Parathyroid adenoma (tissue), 2 donors: ENCODE results near the gene ZNF3.
A peak's percentile ranks its signal among the peaks of the same experiment; 100 is the strongest.

Source experiments
- H2AFZ ChIP-seq: fragments of 300-600 bp; sonication (generic); one replicate; pipeline ENCODE4 v1.7.0; 2017; ENCODE audit warnings: antibody characterized with exemption, mild to moderate bottlenecking
- H3K27ac ChIP-seq: fragments of 300-600 bp; sonication (generic); one replicate; pipeline ENCODE4 v1.7.0; 2017
- H3K27me3 ChIP-seq: fragments of 300-600 bp; sonication (generic); one replicate; pipeline ENCODE4 v1.7.0; 2017; ENCODE audit warnings: low read length; ENCODE audit not compliant: control insufficient read depth, insufficient read depth
- H3K36me3 ChIP-seq: fragments of 300-600 bp; sonication (generic); one replicate; pipeline ENCODE4 v1.7.0; 2017; ENCODE audit warnings: low read length; ENCODE audit not compliant: control insufficient read depth, insufficient read depth
- H3K4me1 ChIP-seq: fragments of 300-600 bp; sonication (generic); one replicate; pipeline ENCODE4 v1.7.0; 2017; ENCODE audit warnings: control low read depth
- H3K4me2 ChIP-seq: fragments of 300-600 bp; sonication (generic); one replicate; pipeline ENCODE4 v1.7.0; 2017; ENCODE audit warnings: low read length
- H3K4me3 ChIP-seq: fragments of 300-600 bp; sonication (generic); one replicate; pipeline ENCODE4 v1.7.0; 2017; ENCODE audit warnings: low read depth, low read length
- H3K79me2 ChIP-seq: fragments of 300-600 bp; sonication (generic); one replicate; pipeline ENCODE4 v1.7.0; 2017; ENCODE audit warnings: control low read depth
- H3K9ac ChIP-seq: fragments of 300-600 bp; sonication (generic); one replicate; pipeline ENCODE4 v1.7.0; 2017; ENCODE audit warnings: mild to moderate bottlenecking
- H3K9me3 ChIP-seq: fragments of 300-600 bp; sonication (generic); one replicate; pipeline ENCODE4 v1.7.0; 2017; ENCODE audit warnings: low read length; ENCODE audit not compliant: control insufficient read depth
- TF ChIP-seq, protein P1 (sequence below): fragments of 300-600 bp; sonication (generic); IDR thresholded peaks from one replicate; pipeline ENCODE4 v1.7.0; 2017; ENCODE audit warnings: antibody characterized with exemption, mild to moderate bottlenecking
- donor health status: primary hyperparathyroidism.

The ZNF3 gene

DNA sequence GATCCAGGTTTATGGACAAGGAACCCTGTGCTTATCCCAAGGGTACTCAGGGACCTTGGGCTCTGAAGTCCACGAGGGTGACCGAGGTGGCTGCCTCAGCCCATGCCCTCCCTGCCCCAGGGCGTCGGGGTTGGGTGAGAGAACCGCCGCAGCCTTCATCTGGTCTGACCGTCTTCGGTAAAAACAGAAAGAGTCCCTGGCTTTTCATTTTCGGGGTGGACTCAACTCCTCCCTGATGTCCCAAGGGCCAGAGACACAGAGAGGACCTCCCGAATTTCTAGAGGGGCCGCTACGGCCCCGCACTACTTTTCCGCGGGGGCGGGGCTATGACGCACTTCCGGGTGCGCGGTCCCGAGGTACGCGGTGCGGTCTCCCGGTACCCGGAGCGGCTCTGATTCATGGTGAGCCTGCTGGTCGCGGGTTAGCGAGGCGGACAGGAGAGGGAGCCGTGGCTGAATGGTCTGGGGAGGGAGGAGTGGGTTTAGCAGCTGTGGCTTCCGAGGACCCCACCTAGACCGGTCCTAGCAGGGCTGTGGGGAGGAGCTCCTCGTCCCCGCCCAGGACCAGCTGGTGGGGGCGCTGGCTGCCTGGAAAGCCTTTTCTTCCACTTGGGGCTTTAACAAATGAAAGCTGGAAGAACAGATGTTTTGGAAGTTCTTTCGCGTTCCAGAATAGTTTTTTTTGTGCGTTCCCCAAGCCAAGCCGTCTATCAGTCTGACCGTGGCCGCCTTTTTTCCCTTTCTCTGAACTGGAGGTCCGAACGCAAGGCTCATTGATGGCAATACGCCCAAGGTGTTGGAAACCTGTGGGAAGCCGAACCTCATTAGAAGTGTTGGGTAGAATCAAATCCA is 31.9 kb downstream of the ZNF3 start, which contains the start of gene ZSCAN21:
TSS of gene ZSCAN21 (plus strand) at position 334 of the 851 bp plus-strand sequence. CDS start 7,233 bp downstream, outside the sequence.
- no peaks in the 10 kb centered on the region for H3K9me3 ChIP-seq
- TF ChIP-seq, protein P1, sequence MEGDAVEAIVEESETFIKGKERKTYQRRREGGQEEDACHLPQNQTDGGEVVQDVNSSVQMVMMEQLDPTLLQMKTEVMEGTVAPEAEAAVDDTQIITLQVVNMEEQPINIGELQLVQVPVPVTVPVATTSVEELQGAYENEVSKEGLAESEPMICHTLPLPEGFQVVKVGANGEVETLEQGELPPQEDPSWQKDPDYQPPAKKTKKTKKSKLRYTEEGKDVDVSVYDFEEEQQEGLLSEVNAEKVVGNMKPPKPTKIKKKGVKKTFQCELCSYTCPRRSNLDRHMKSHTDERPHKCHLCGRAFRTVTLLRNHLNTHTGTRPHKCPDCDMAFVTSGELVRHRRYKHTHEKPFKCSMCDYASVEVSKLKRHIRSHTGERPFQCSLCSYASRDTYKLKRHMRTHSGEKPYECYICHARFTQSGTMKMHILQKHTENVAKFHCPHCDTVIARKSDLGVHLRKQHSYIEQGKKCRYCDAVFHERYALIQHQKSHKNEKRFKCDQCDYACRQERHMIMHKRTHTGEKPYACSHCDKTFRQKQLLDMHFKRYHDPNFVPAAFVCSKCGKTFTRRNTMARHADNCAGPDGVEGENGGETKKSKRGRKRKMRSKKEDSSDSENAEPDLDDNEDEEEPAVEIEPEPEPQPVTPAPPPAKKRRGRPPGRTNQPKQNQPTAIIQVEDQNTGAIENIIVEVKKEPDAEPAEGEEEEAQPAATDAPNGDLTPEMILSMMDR, result peak; percentile 21
- H3K4me3 ChIP-seq, result peak within 1 kb of the TSS; percentile 93
- H3K9ac ChIP-seq, result peak within 1 kb of the TSS; percentile 20
- peak within 1 kb of the TSS; percentile 93 for H2AFZ ChIP-seq
- peaks cover 4% of the 10 kb centered on the region for H3K4me1 ChIP-seq
- peak within 1 kb of the TSS; percentile 84 for H3K27ac ChIP-seq
- no peaks in the 10 kb centered on the region for H3K27me3 ChIP-seq
- H3K36me3 ChIP-seq, result no peaks in the 10 kb centered on the region
- peak within 1 kb of the TSS; percentile 99 for H3K4me2 ChIP-seq
- H3K79me2 ChIP-seq, result peaks cover 9% of the 10 kb centered on the region

DNA sequence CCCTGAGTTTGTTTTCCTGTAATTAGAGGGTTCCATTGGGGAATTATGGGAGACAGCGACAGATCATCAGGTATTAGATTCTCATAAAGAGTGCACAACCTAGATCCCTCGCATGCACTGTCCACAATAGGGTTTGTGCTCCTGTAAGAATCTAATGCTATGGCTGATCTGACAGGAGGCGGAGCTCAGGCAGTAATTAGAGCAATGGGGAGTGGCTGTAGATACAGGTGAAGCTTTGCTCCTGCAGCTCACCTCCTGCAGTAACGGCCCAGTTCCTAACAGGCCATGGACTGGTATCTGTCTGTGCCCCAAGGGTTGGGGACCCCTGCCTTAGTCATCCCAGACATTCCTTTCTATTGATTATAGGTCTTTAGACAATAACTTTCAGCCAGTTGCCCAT is 32.8 kb downstream of the ZNF3 start:
- Histone ChIP-seq H3K4me3 (peak overlapping the region; percentile 93), H3K36me3 (no peaks in the 10 kb centered on the region)

DNA sequence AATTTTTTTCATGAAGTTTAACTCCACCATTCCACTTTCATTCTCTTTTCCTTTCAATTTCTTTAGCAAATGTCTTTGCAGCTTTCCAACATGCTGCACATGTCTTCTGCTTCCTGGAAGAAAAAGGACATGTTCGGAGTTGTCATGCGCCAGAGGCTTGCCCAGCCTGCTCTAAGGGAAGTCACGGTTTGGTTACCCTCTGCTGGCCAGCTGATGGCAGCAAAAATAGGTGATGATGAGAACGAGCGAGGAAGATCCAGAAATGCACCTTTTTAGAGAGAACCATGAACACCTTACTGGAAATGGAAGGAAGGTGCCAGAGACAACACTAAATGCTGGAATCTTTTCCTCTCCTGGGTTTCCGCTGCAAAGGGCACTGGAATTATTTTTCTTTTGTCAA is 36.8 kb downstream of the ZNF3 start:
- H3K4me1 ChIP-seq, result no peaks in the 10 kb centered on the region
- H3K27me3 ChIP-seq, result no peaks in the 10 kb centered on the region
- H3K79me2 ChIP-seq, result no peaks in the 10 kb centered on the region
- TF ChIP-seq, protein P1, result no peak
- no peak overlapping the region for H3K27ac ChIP-seq
- no peaks in the 10 kb centered on the region for H3K36me3 ChIP-seq
- no peak overlapping the region for H2AFZ ChIP-seq
- H3K9me3 ChIP-seq, result no peaks in the 10 kb centered on the region
- H3K4me3 ChIP-seq, result no peak overlapping the region
- no peak overlapping the region for H3K9ac ChIP-seq
- H3K4me2 ChIP-seq, result no peak overlapping the region

More for the DNA sequence above, 32.8 kb downstream of the ZNF3 start:
- no peaks in the 10 kb centered on the region for H3K27me3 ChIP-seq
- no peak overlapping the region for H3K9ac ChIP-seq
- H2AFZ ChIP-seq, result peak overlapping the region; percentile 93
- no peaks in the 10 kb centered on the region for H3K9me3 ChIP-seq
- TF ChIP-seq, protein P1, result no peak
- no peak overlapping the region for H3K27ac ChIP-seq
- no peak overlapping the region for H3K4me2 ChIP-seq
- peaks cover 4% of the 10 kb centered on the region for H3K4me1 ChIP-seq
- peaks cover under 1% of the 10 kb centered on the region for H3K79me2 ChIP-seq

DNA sequence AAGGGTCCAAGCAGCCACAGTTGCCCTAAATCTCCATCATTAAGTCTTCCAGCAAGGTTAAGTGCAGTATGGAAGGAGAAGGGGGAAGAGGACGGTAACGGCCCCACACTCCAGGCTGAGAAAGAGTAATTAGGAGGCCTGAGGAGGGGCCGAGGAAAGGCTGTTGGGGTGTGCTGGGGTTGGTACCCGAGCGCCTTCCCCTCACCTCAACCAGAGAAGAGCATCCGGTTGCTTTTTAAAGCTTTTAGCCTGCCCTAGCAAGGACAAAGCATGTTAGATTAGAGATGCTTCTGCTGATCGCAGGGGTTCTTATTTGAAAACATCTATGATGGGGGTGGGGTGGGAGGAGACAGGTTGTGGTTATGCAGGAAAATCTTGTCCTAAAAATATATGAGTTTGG is 40.9 kb downstream of the ZNF3 start:
- no peaks in the 10 kb centered on the region for H3K79me2 ChIP-seq
- H3K4me3 ChIP-seq, result no peak overlapping the region
- no peaks in the 10 kb centered on the region for H3K9me3 ChIP-seq
- no peak overlapping the region for H3K27ac ChIP-seq
- H3K27me3 ChIP-seq, result no peaks in the 10 kb centered on the region
- no peak overlapping the region for H3K4me2 ChIP-seq
- TF ChIP-seq, protein P1, result no peak
- no peak overlapping the region for H3K9ac ChIP-seq
- H3K36me3 ChIP-seq, result no peaks in the 10 kb centered on the region
- H2AFZ ChIP-seq, result no peak overlapping the region
- H3K4me1 ChIP-seq, result no peaks in the 10 kb centered on the region

DNA sequence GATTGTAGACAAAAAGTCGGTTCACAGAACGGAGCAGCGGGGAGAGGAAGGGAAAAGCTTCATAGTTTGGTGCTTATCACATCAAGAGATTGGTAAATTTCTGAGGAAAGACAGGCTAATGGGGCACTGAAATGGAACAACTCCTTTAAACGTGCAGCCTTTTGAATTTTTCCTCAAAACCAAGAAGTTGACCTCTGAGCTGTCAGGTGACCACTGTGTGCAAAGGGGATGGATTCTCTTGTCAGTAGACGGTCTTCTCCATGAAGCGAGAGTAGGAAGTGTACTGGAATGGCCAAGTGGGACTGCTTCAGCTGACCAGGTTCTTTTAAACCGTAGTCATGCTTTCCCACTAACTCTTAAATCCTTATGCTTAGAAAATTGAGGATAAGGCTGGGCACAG is 43.2 kb downstream of the ZNF3 start:
- Histone ChIP-seq H3K9me3 (no peaks in the 10 kb centered on the region), H3K4me2 (no peak overlapping the region), H3K4me3 (no peak overlapping the region)

More for the DNA sequence above, 43.2 kb downstream of the ZNF3 start:
- Histone ChIP-seq H3K36me3 (no peaks in the 10 kb centered on the region), H3K4me1 (no peaks in the 10 kb centered on the region), H3K27me3 (no peaks in the 10 kb centered on the region), H3K9ac (no peak overlapping the region), H3K27ac (no peak overlapping the region), H2AFZ (no peak overlapping the region), H3K79me2 (no peaks in the 10 kb centered on the region)
- TF ChIP-seq, protein P1, result no peak
